ENCODE data around the gene ABHD15.

DNA sequence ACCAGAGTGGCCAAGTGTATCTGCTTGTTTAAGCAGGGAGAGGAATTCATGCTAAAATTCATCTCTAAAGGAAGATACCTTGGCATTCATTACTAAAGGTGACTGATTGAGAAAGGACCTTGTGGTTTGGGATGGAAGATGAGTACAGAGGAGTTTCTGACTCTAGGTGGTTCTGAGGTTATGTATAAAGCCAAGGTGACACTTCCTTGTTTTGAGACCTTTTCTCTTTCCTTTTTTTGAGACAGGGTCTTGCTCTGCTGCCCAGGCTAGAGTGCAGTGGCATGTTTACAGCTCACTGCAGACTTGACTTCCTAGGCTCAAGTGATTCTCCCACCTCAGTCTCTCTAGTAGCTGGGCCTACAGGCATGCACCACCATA lies 9.1 kb downstream of the ABHD15 start:
- no peak for TF ChIP-seq TAF1 (IDR thresholded peaks at IDR 0.05; ENCODE audit: low read depth, low read length)
- no peak for TF ChIP-seq POLR2AphosphoS5 (IDR thresholded peaks at IDR 0.05; ENCODE audit: low read depth, low read length)

Data from GM12891 (cell line).